H9 (cell line): ENCODE measurements around the gene FXYD3. TPM values are rescaled to one million over a fixed set of nuclear protein-coding genes. Genes with fewer than 3 reads are reported as not detected.
"Not testable (repeated sequence)": the region's sequence is repeated elsewhere in the genome, so short reads cannot be mapped to it uniquely, and the experiment has no call there.

Experiments used
- DNase-seq: peaks from one replicate; pipeline ENCODE4 v3.0.0-alpha.2; 2017
- H2AFZ ChIP-seq: one replicate; pipeline ENCODE4 v1.6.1; 2013; ENCODE audit warnings: mild to moderate bottlenecking, low read length, control low read depth, moderate library complexity
- H2AK5ac ChIP-seq: 2 replicates; pipeline ENCODE4 v1.6.1; 2013; ENCODE audit warnings: low read length, control low read depth, mixed read lengths; ENCODE audit not compliant: insufficient read length
- H2BK120ac ChIP-seq: one replicate; pipeline ENCODE4 v1.6.1; 2013; ENCODE audit warnings: low read depth, mild to moderate bottlenecking, low read length, control low read depth, inconsistent platforms; ENCODE audit not compliant: poor library complexity, severe bottlenecking
- H2BK12ac ChIP-seq: 2 replicates; pipeline ENCODE4 v1.6.1; 2013; ENCODE audit warnings: low read length, control low read depth, mixed read lengths, low read depth; ENCODE audit not compliant: insufficient read length
- H2BK15ac ChIP-seq: 2 replicates; pipeline ENCODE4 v1.6.1; 2013; ENCODE audit warnings: low read depth, low read length, control low read depth
- H2BK20ac ChIP-seq: one replicate; pipeline ENCODE4 v1.6.1; 2013; ENCODE audit warnings: low read depth, mild to moderate bottlenecking, low read length, control low read depth, inconsistent platforms; ENCODE audit not compliant: poor library complexity, severe bottlenecking
- H2BK5ac ChIP-seq: 2 replicates; pipeline ENCODE4 v1.6.1; 2013; ENCODE audit warnings: low read length, control low read depth, mixed read lengths; ENCODE audit not compliant: insufficient read length
- H3K14ac ChIP-seq: 2 replicates; pipeline ENCODE4 v1.6.1; 2013; ENCODE audit warnings: low read length, control low read depth; ENCODE audit not compliant: insufficient read depth
- H3K18ac ChIP-seq: 2 replicates; pipeline ENCODE4 v1.6.1; 2013; ENCODE audit warnings: low read depth, mild to moderate bottlenecking, mixed read lengths, low read length, control low read depth; ENCODE audit not compliant: insufficient read length
- H3K23ac ChIP-seq: 2 replicates; pipeline ENCODE4 v1.6.1; 2013; ENCODE audit warnings: low read length, control low read depth, mixed read lengths, low read depth; ENCODE audit not compliant: insufficient read length
- H3K23me2 ChIP-seq: 2 replicates; pipeline ENCODE4 v1.6.1; 2013; ENCODE audit warnings: low read depth, mild to moderate bottlenecking, mixed read lengths, low read length, control low read depth; ENCODE audit not compliant: insufficient read length, poor library complexity, severe bottlenecking
- H3K27ac ChIP-seq: 2 replicates; pipeline ENCODE4 v1.5.1; 2013; ENCODE audit warnings: low read length, control low read depth, mixed read lengths, low read depth; ENCODE audit not compliant: insufficient read length
- H3K27me3 ChIP-seq: 2 replicates; pipeline ENCODE4 v1.6.1; 2013; ENCODE audit warnings: low read length, control low read depth, inconsistent platforms; ENCODE audit not compliant: insufficient read depth
- H3K4ac ChIP-seq: 2 replicates; pipeline ENCODE4 v1.6.1; 2013; ENCODE audit warnings: low read depth, mild to moderate bottlenecking, control low read depth, inconsistent platforms, low read length, moderate library complexity
- H3K4me1 ChIP-seq: 2 replicates; pipeline ENCODE4 v1.6.1; 2013; ENCODE audit warnings: low read length, control low read depth, inconsistent platforms; ENCODE audit not compliant: insufficient read depth
- H3K4me2 ChIP-seq: 2 replicates; pipeline ENCODE4 v1.6.1; 2013; ENCODE audit warnings: low read length, control low read depth, mixed read lengths; ENCODE audit not compliant: insufficient read length, insufficient read depth
- H3K56ac ChIP-seq: 2 replicates; pipeline ENCODE4 v1.6.1; 2013; ENCODE audit warnings: low read depth, mild to moderate bottlenecking, mixed read lengths, low read length, control low read depth; ENCODE audit not compliant: insufficient read length
- H3K79me1 ChIP-seq: 2 replicates; pipeline ENCODE4 v1.6.1; 2013; ENCODE audit warnings: low read depth, mild to moderate bottlenecking, moderate library complexity, low read length, control low read depth, inconsistent platforms; ENCODE audit not compliant: insufficient read depth, poor library complexity, severe bottlenecking
- H3K79me2 ChIP-seq: 2 replicates; pipeline ENCODE4 v1.6.1; 2013; ENCODE audit warnings: low read length, control low read depth, inconsistent platforms; ENCODE audit not compliant: insufficient read depth
- H3K9ac ChIP-seq: 2 replicates; pipeline ENCODE4 v1.6.1; 2013; ENCODE audit warnings: low read length, control low read depth, mixed read lengths; ENCODE audit not compliant: insufficient read length; ENCODE audit errors: extremely low read depth
- H3K9me3 ChIP-seq: one replicate; pipeline ENCODE4 v1.6.1; 2013; ENCODE audit warnings: low read depth, low read length, inconsistent platforms; ENCODE audit not compliant: control insufficient read depth
- H3T11ph ChIP-seq: one replicate; pipeline ENCODE4 v1.6.1; 2013; ENCODE audit warnings: mild to moderate bottlenecking, low read length, control low read depth, inconsistent platforms
- H4K20me1 ChIP-seq: one replicate; pipeline ENCODE4 v1.6.1; 2013; ENCODE audit not compliant: control insufficient read depth, insufficient read length, insufficient read depth
- H4K5ac ChIP-seq: 2 replicates; pipeline ENCODE4 v1.6.1; 2013; ENCODE audit warnings: low read depth, mild to moderate bottlenecking, mixed read lengths, low read length, control low read depth; ENCODE audit not compliant: insufficient read length
- H4K8ac ChIP-seq: replicated peaks from 2 replicates; pipeline ENCODE4 v1.6.1; 2013; ENCODE audit warnings: low read length, control low read depth, mixed read lengths, low read depth; ENCODE audit not compliant: insufficient read length
- H4K91ac ChIP-seq: 2 replicates; pipeline ENCODE4 v1.6.1; 2013; ENCODE audit warnings: low read depth, mild to moderate bottlenecking, moderate library complexity, mixed read lengths, low read length, control low read depth; ENCODE audit not compliant: insufficient read length
- H3K27ac Mint-ChIP-seq, 3 experiments: 2 replicates in 2 of 3; 3 replicates in 1 of 3; pipeline ENCODE4 v1.8.0; 2020 to 2021; ENCODE audit warnings: mixed read lengths in 3 of 3, mild to moderate bottlenecking in 1 of 3, moderate library complexity in 1 of 3
- H3K27me3 Mint-ChIP-seq: 2 replicates; pipeline ENCODE4 v1.8.0; 2021; ENCODE audit warnings: low read depth, mild to moderate bottlenecking, moderate library complexity, mixed read lengths
- H3K36me3 Mint-ChIP-seq, 3 experiments: 2 replicates in 2 of 3; 3 replicates in 1 of 3; pipeline ENCODE4 v1.8.0; 2020 to 2021; ENCODE audit warnings: low read depth in 3 of 3, mixed read lengths in 3 of 3; ENCODE audit not compliant: insufficient read depth in 1 of 3
- H3K4me1 Mint-ChIP-seq, 2 experiments: 2 replicates each; pipeline ENCODE4 v1.8.0; 2020; ENCODE audit warnings: mixed read lengths in 2 of 2
- H3K4me3 Mint-ChIP-seq, 2 experiments: 2 replicates in 1 of 2; 3 replicates in 1 of 2; pipeline ENCODE4 v1.8.0; 2020 to 2021; ENCODE audit warnings: mild to moderate bottlenecking in 2 of 2, mixed read lengths in 2 of 2, moderate library complexity in 1 of 2
- H3K9me3 Mint-ChIP-seq, 2 experiments: 2 replicates in 1 of 2; 3 replicates in 1 of 2; pipeline ENCODE4 v1.8.0; 2020; ENCODE audit warnings: mild to moderate bottlenecking in 2 of 2, mixed read lengths in 2 of 2, moderate library complexity in 1 of 2
- WGBS: extraction: QIAGEN DNeasy Blood & Tissue Kit; methylation state at CpG from one replicate; pipeline ENCODE4 v1.1.7; 2013; ENCODE audit warnings: missing lambda C conversion rate, low lambda C conversion rate, mixed read lengths; ENCODE audit not compliant: insufficient read length; ENCODE audit errors: extremely low coverage; 5-methylcytosine and 5-hydroxymethylcytosine counted together
- total RNA-seq: library from RNA; stranded (reverse); gene quantifications from 2 replicates; pipeline ENCODE4 v1.2.1, GENCODE V29; 2021
- TF ChIP-seq, protein P1 (sequence below): fragments of 200-600 bp; sonication (generic); conservative IDR thresholded peaks from 3 replicates; pipeline ENCODE4 v1.8.0; 2021; ENCODE audit warnings: antibody characterized with exemption, mild to moderate bottlenecking

The FXYD3 gene
- total RNA-seq, 1 experiment from 2014 or later: 1.5 TPM

DNA sequence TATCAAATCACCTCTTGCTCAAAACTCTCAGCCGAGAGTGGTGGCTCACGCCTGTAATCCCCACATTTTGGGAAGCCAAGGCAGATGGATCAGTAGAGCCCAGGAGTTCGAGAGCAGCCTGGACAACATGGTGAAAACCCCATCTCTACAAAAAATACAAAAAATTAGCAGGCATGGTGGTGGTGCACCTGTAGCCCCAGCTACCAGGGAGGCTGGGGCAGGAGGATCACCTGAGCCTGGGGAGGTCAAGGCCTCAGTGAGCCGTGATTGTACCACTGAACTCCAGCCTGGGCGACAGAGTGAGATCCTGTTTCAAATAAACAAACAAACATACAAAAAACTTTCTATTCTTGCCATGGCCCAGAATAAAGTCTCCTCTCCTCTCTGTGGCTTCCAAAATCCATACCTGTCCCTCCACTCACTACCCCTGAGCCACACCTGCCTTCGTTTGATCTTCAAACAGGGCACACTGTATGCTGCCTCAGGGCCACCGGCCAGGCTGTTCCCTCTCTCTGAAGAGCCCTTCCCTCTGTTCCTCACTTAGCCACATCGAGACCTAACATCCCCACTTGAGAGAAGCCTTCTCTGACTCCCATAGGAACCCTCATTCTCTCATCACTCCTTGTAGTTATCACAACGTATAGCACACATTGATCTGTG is 12.9 kb downstream of the FXYD3 start:
- peaks cover 10% of the 10 kb centered on the region for H3K27me3 Mint-ChIP-seq
- Histone ChIP-seq H2BK15ac (no peak overlapping the region), H3K4me1 (no peaks in the 10 kb centered on the region)

DNA sequence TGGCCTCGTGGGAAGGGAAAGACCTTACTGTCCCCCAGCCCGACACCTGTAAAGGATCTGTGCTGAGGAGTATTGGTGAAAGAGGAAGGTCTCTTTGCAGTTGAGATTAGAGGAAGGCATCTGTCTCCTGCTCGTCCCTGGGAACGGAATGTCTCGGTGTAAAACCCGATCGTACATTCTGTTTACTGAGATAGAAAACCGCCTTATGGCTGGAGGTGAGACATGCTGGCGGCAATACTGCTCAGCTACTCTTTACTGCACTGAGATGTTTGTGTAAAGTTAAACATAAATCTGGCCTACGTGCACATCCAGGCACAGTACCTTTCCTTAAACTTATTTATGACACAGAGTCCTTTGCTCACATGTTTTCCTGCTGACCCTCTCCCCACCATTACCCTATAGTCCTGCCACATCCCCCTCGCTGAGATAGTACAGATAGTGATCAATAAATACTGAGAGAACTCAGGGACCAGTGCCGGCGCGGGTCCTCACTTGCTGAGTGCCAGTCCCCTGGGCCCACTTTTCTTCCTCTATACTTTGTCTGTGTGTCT is 14.2 kb downstream of the FXYD3 start:
- H2BK5ac ChIP-seq, H4K5ac ChIP-seq, H3K4ac ChIP-seq, H4K8ac ChIP-seq, H3K23ac ChIP-seq, H2AFZ ChIP-seq, H3T11ph ChIP-seq, H3K79me2 ChIP-seq, H3K14ac ChIP-seq, H3K4me1 Mint-ChIP-seq, H3K4me3 Mint-ChIP-seq, H3K27me3 ChIP-seq, H4K91ac ChIP-seq, H2BK20ac ChIP-seq, H3K9me3 ChIP-seq, H3K27ac ChIP-seq, H2BK120ac ChIP-seq, H3K4me1 ChIP-seq, H3K23me2 ChIP-seq, H2BK15ac ChIP-seq, H3K18ac ChIP-seq, H3K4me2 ChIP-seq, H3K56ac ChIP-seq, H3K27ac Mint-ChIP-seq, H3K79me1 ChIP-seq, H3K36me3 Mint-ChIP-seq, H3K9me3 Mint-ChIP-seq, DNase-seq, H4K20me1 ChIP-seq, H2BK12ac ChIP-seq, H3K9ac ChIP-seq, H2AK5ac ChIP-seq: not testable (repeated sequence)
- no CpG with 5 or more reads among the region's 14 CpGs for WGBS
- H3K27me3 Mint-ChIP-seq: peaks cover 11% of the 10 kb centered on the region

More for the DNA sequence above, 12.9 kb downstream of the FXYD3 start:
- H3K56ac ChIP-seq: no peak overlapping the region
- Mint-ChIP-seq H3K4me1 (peaks cover 8 to 13% of the 10 kb centered on the region in 2 experiments; a peak in 3 of 4 replicates), H3K9me3 (no peaks in the 10 kb centered on the region; a peak in 1 of 5 replicates), H3K4me3 (no peak overlapping the region), H3K27ac (peak overlapping the region in 1 of 3 experiments; percentile 12; a peak in 1 of 7 replicates), H3K36me3 (no peaks in the 10 kb centered on the region)
- H4K91ac ChIP-seq: no peak overlapping the region
- no peak overlapping the region for H2BK20ac ChIP-seq
- H3K23ac ChIP-seq: no peak overlapping the region
- TF ChIP-seq, protein P1, sequence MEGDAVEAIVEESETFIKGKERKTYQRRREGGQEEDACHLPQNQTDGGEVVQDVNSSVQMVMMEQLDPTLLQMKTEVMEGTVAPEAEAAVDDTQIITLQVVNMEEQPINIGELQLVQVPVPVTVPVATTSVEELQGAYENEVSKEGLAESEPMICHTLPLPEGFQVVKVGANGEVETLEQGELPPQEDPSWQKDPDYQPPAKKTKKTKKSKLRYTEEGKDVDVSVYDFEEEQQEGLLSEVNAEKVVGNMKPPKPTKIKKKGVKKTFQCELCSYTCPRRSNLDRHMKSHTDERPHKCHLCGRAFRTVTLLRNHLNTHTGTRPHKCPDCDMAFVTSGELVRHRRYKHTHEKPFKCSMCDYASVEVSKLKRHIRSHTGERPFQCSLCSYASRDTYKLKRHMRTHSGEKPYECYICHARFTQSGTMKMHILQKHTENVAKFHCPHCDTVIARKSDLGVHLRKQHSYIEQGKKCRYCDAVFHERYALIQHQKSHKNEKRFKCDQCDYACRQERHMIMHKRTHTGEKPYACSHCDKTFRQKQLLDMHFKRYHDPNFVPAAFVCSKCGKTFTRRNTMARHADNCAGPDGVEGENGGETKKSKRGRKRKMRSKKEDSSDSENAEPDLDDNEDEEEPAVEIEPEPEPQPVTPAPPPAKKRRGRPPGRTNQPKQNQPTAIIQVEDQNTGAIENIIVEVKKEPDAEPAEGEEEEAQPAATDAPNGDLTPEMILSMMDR: no peak
- H2AFZ ChIP-seq: no peak overlapping the region
- H3K27ac ChIP-seq: no peak overlapping the region
- H4K20me1 ChIP-seq: no peaks in the 10 kb centered on the region
- no peak overlapping the region for H3K14ac ChIP-seq
- H3T11ph ChIP-seq: no peak overlapping the region
- no peak for DNase-seq
- H2BK120ac ChIP-seq: no peak overlapping the region
- no peaks in the 10 kb centered on the region for H3K9me3 ChIP-seq
- no peak overlapping the region for H2BK5ac ChIP-seq
- H3K23me2 ChIP-seq: no peaks in the 10 kb centered on the region
- H3K79me2 ChIP-seq: no peaks in the 10 kb centered on the region
- H4K5ac ChIP-seq: no peak overlapping the region
- no peak overlapping the region for H2BK12ac ChIP-seq
- no peak overlapping the region for H3K9ac ChIP-seq
- H4K8ac ChIP-seq: no peak overlapping the region
- no peak overlapping the region for H3K18ac ChIP-seq
- H3K4ac ChIP-seq: no peak overlapping the region
- H3K4me2 ChIP-seq: no peak overlapping the region
- H3K27me3 ChIP-seq: no peaks in the 10 kb centered on the region; the same call in 1 of the 2 replicates
- no peak overlapping the region for H2AK5ac ChIP-seq
- WGBS: no CpG with 5 or more reads among the region's 9 CpGs
- H3K79me1 ChIP-seq: no peaks in the 10 kb centered on the region
